22Rv1 (cell line): ENCODE data around the gene ANG.
A peak's percentile ranks its signal among the peaks of the same experiment; 100 is the strongest.

Experiments
- H3K27ac ChIP-seq: fragments of 450-650 bp; 2 replicates; pipeline ENCODE4 v1.5.1; 2017
- ZFX ChIP-seq: fragments of 450-650 bp; IDR thresholded peaks from 2 replicates; pipeline ENCODE4 v1.6.1; 2017; ENCODE audit warnings: antibody characterized with exemption, borderline replicate concordance
- TF ChIP-seq, protein P1 (sequence below): fragments of 450-650 bp; IDR thresholded peaks from 2 replicates; pipeline ENCODE4 v1.5.1; 2017; ENCODE audit warnings: mild to moderate bottlenecking

ANG gene

DNA sequence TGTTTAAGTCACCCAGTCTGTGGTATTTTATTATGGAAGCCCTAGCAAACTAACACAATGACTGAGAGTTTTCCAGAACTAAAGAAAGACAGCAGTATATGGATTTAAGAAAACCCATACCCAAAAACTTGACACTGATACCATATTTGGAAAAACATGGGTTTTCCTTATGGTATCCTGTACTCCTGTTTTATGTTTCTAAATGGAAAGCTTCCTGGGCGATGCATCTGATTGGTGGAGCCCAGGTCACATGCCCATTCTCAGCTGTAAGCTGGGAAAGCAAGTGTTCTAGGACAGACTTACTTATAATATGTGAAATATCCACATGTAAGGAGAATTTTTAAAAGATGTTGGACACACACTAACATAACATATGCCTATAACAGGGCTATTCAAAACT lies 8.7 kb upstream of the ANG start:
- H3K27ac ChIP-seq: peak overlapping the region; percentile 100
- no peak for TF ChIP-seq ZFX

GRCh38 chr14:20680363-20680762 lies 8.2 kb upstream of the ANG start:
- H3K27ac ChIP-seq: peak overlapping the region; percentile 100
- no peak for TF ChIP-seq ZFX
- TF ChIP-seq, protein P1, sequence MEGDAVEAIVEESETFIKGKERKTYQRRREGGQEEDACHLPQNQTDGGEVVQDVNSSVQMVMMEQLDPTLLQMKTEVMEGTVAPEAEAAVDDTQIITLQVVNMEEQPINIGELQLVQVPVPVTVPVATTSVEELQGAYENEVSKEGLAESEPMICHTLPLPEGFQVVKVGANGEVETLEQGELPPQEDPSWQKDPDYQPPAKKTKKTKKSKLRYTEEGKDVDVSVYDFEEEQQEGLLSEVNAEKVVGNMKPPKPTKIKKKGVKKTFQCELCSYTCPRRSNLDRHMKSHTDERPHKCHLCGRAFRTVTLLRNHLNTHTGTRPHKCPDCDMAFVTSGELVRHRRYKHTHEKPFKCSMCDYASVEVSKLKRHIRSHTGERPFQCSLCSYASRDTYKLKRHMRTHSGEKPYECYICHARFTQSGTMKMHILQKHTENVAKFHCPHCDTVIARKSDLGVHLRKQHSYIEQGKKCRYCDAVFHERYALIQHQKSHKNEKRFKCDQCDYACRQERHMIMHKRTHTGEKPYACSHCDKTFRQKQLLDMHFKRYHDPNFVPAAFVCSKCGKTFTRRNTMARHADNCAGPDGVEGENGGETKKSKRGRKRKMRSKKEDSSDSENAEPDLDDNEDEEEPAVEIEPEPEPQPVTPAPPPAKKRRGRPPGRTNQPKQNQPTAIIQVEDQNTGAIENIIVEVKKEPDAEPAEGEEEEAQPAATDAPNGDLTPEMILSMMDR: no peak

- TF ChIP-seq, protein P1: no peak
- no peak for TF ChIP-seq ZFX
- H3K27ac ChIP-seq: peak overlapping the region; percentile 100
Observed at GRCh38 chr14:20680843-20681347, 7.7 kb upstream of the ANG start.

GRCh38 chr14:20681348-20682126 lies 7.0 kb upstream of the ANG start:
- TF ChIP-seq, protein P1: no peak
- no peak for TF ChIP-seq ZFX
- peak overlapping the region; percentile 100 for H3K27ac ChIP-seq

GRCh38 chr14:20682127-20682434 lies 6.5 kb upstream of the ANG start:
- no peak for TF ChIP-seq ZFX
- TF ChIP-seq, protein P1: no peak
- H3K27ac ChIP-seq: peak overlapping the region; percentile 100

- no peak for TF ChIP-seq ZFX
- TF ChIP-seq, protein P1: peak; percentile 22; the same call in 1 of the 2 replicates
- H3K27ac ChIP-seq: peak overlapping the region; percentile 100
Observed at GRCh38 chr14:20682435-20683124, 6.0 kb upstream of the ANG start.

DNA sequence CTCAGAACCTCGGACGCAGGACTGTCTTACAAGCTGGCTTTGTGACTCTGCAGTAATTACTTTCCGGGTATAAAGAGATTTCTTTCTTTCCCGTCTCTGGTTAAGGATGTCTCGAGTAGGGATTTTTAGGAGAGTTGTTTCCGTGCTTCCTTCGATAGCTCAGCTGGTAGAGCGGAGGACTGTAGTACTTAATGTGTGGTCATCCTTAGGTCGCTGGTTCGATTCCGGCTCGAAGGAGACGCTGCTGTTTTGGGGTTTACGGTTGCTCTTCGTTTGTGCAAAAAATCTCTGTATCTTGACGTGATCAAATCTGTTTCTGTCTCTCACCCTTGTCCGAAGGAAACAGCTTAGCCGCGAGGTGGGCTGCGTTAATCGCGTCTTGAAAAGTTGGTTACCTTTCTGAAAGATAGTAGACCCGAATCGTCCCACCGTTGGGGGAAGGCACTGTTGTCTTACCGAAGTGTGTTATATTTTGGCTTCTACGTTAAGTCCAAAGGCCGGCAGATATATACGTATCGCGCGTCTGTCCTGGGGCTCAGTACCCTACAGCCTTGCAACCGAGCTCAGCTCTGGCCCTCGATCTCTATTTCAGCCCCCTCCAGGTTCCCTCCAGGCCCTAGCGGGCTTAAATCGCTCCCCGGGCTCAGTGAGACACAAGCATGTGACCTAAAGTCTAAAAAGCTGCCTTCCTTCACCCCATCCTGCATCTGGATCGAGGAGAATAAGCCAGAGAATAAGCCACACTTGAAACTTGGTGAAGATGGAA lies 5.3 kb upstream of the ANG start:
- peak overlapping the region; percentile 100 for H3K27ac ChIP-seq
- TF ChIP-seq, protein P1: no peak
- TF ChIP-seq ZFX: no peak
